HS-27A (cell line): ENCODE measurements around the gene TREML4.
"Not testable (repeated sequence)": the region's sequence is repeated elsewhere in the genome, so short reads cannot be mapped to it uniquely, and the experiment has no call there.

Source experiments
- DNase-seq: peaks from one replicate; pipeline ENCODE4 v3.0.0-alpha.2; 2012; ENCODE audit warnings: low read depth, missing footprints

The TREML4 gene

GRCh38 chr6:41208439-41209106, 19.6 kb upstream of the TREML4 start:
- no peak for DNase-seq

GRCh38 chr6:41209547-41210320, 18.4 kb upstream of the TREML4 start:
- no peak for DNase-seq

- DNase-seq = no peak
Observed at GRCh38 chr6:41214559-41215238, 13.4 kb upstream of the TREML4 start.

GRCh38 chr6:41215777-41216176, 12.4 kb upstream of the TREML4 start:
- DNase-seq = no peak

- DNase-seq = no peak
Observed at GRCh38 chr6:41216616-41217015, 11.5 kb upstream of the TREML4 start.

GRCh38 chr6:41222045-41222444, 6.1 kb upstream of the TREML4 start:
- no peak for DNase-seq

DNA sequence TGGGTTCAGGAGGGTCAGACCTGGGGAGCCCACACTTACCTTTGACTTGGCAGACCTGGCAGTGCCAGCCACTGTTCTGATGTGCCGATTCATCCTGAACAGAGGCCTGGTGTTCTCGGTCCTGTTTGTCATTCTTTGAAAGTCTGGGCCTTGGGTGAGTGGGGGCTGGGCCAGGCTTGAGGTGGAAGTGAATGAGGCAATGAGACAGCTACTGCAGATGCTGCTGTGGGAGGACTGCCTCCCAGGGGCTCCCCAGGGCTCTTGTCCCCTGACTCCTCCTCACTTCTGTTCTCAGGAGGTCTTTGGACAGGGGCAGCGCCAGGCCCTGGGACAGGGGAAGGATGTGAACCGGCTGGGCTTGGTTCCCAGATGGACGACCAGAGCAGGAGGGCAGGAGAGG, 5.6 kb upstream of the TREML4 start:
- DNase-seq = no peak

GRCh38 chr6:41224800-41225199, 3.3 kb upstream of the TREML4 start:
- DNase-seq = no peak

DNA sequence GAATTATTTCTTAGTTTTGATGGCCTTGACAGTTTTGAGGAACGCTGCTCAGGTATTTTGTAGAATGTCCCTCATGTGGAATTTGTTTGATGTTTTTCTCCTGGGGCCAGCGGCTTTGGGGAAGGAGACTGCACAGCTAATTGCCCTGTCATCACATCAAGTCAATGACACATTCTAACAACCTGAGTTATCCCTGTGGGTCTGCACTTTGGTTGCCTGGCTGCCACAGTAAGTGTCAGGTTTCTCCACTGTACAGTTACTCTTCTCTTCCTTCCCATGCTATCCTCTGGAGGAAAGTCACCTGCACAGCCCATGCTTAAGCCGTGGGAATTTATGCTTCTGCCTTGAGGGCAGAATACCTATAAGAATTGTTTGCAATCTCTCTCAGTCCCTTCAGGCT, 1.4 kb upstream of the TREML4 start:
- DNase-seq = no peak

GRCh38 chr6:41228616-41229015, 467 bp downstream of the TREML4 start:
- no peak for DNase-seq

DNA sequence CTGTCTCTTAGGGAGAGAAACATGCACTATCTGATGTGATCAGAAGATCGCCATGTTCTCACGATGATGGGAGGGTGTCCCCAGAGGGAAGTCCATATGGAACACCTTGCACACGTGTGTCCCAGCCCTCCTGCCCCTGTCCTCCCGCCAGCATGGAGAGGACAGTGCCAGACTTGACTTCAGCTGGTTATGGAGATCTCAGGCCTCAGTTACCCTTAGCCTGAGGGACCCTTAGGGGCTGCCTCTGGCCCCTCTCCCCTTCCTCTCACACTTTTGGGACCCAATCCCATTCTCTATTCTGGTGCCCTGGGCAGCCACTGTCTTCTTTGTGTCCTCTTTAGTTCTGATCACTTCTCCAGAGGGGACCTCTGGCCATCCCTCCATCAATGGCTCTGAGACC, 1.6 kb downstream of the TREML4 start:
- no peak for DNase-seq

GRCh38 chr6:41231246-41231645, 3.1 kb downstream of the TREML4 start:
- no peak for DNase-seq

DNA sequence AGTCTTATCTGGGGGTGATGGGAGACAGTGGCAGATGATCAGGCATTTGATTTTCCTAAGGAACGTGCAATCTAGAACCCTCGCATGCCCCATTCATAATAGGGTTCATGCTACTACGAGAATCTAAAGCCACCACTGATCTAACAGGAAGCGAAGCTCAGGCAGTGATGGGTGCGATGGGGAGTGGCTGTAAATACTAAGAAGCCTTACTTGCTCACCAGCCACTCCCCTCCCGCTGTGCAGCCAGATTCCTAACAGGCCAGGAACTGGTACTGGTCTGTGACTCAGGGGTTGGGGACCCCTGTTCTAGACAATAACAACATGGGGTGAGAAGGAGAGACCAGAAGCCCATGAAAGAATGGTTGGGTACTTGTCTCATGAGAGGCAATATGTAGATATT, 4.5 kb downstream of the TREML4 start:
- DNase-seq = no peak

GRCh38 chr6:41236276-41236675, 8.1 kb downstream of the TREML4 start:
- no peak for DNase-seq

- no peak for DNase-seq
Observed at GRCh38 chr6:41237128-41237527, 9.0 kb downstream of the TREML4 start.

GRCh38 chr6:41239467-41240159, 11.5 kb downstream of the TREML4 start:
- no peak for DNase-seq

GRCh38 chr6:41246529-41246928, 18.4 kb downstream of the TREML4 start:
- DNase-seq = not testable (repeated sequence)

DNA sequence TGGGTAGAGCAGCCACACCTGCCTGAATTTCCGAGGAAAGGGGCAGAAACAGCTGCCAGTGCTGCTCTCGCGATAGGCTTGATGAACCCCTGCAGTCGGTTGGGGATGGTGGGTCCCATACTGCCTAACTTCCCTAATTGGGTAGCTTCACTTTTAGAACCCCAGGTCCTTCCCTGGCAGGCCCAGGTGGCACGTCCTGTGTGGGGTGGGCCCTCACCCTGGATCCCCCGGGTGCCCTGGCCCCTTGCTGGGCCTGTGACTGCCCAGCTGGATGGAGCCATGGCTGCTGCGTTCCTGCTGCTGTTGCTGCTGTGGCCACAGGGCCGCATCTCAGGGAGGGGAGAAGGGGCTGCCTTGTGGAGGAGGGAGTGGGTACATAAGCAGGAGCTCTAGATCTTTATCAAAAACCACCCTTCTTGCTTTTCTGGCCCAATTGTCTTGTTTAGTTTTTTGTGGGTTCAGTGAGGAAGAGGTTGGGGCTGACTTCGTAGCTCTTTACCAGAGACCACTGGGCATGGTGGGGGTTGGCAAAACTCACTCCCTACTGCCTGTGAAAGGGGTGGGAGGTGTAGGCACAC, 19.2 kb downstream of the TREML4 start:
- DNase-seq = no peak

GRCh38 chr6:41247882-41248705, 19.9 kb downstream of the TREML4 start:
- no peak for DNase-seq

DNA sequence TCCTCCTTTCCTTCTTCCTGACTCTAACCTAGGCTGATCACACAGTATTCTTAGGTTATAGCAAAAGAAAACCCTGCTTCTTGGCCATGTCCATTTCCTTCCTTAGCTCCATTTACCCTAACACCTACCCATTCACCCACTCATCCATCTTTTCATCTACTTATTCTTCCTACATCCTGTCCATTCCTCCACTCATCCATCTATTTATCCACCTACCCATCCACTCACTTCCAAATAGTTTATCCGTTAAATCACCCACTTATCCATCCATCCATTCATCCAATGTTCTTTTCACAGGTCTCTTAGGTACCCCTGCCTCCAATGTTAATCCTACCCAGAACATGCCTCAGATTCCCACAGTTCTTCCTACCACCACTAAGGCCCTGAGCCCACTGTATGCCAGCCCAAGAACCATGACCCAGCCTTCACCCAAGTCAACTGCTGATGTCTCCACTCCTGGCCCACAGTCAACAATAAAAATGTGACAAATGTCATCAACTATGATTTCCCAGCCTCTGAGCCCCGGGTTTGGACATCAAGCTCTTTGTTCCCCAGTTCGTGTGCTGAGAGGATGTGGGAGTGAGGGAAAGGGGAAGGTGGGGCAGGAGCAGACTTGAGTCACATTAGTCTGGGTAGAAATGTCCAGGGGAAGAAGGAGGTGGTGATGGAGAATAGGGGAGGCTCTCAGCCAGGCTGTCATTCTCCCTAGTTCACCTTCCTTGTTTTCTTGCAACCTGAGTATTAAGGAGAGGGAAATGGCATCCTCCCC, 24.4 kb downstream of the TREML4 start:
- DNase-seq = no peak

DNA sequence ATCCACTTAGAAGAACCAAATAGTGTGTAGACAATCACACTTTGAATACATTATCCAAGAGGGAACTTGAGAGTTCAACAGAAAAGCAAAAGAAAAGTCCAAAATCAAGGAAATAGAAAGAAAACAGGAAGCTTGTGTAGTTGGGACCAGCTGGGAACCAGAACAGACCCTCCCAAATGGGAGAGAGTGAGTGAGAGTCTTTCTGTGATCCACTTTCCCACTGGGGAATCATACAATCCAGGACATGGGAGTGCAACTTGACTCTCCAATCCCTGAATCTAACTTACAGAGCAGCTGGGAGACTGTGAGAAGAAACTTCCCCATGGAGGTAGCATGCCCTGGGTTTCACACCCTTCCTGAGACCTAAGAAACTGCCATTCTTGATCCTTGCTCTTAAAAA, 27.0 kb downstream of the TREML4 start:
- no peak for DNase-seq
